Measurements from ENCODE around the gene ALDOB. TPM values are rescaled to one million over a fixed set of nuclear protein-coding genes. Genes with fewer than 3 reads are reported as not detected.
A peak's percentile ranks its signal among the peaks of the same experiment; 100 is the strongest.

Gene ALDOB
- total and polyA plus RNA-seq, 2 of the 13 experiments (the other 11 are each of a cell fraction or from before 2014, with no cell fraction given), result 0.29 to 0.97 TPM

- TF ChIP-seq, protein P1, sequence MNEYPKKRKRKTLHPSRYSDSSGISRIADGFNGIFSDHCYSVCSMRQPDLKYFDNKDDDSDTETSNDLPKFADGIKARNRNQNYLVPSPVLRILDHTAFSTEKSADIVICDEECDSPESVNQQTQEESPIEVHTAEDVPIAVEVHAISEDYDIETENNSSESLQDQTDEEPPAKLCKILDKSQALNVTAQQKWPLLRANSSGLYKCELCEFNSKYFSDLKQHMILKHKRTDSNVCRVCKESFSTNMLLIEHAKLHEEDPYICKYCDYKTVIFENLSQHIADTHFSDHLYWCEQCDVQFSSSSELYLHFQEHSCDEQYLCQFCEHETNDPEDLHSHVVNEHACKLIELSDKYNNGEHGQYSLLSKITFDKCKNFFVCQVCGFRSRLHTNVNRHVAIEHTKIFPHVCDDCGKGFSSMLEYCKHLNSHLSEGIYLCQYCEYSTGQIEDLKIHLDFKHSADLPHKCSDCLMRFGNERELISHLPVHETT (CRISPR knock-in tag; conservative IDR thresholded peaks at IDR 0.05), result no peak
- TF ChIP-seq NR1H2 (CRISPR knock-in tag; IDR thresholded peaks at IDR 0.05; ENCODE audit: borderline replicate concordance, low read depth) (no peak), CHD2 (IDR thresholded peaks at IDR 0.05; ENCODE audit: low read depth, low read length) (no peak), HMGA1 (CRISPR knock-in tag; conservative IDR thresholded peaks at IDR 0.05) (no peak), PRPF4 (IDR thresholded peaks at IDR 0.05; ENCODE audit: low read depth, low read length, poor library complexity, severe bottlenecking) (no peak), ARNTL (CRISPR knock-in tag; IDR thresholded peaks at IDR 0.05) (peak; percentile 57; the same call in 1 of the 2 replicates), TBL1XR1 (IDR thresholded peaks at IDR 0.05; ENCODE audit: borderline replicate concordance, low read length, partially characterized antibody) (no peak), ZNF557 (CRISPR knock-in tag; IDR thresholded peaks at IDR 0.05) (no peak), SMAD3 (CRISPR knock-in tag; IDR thresholded peaks at IDR 0.05) (peak; percentile 55; the same call in 1 of the 2 replicates), NPAS2 (CRISPR knock-in tag; IDR thresholded peaks at IDR 0.05; ENCODE audit: borderline replicate concordance) (no peak), U2AF1 (optimal IDR thresholded peaks at IDR 0.05; ENCODE audit: low read depth, low read length) (no peak), ZNF124 (CRISPR knock-in tag; IDR thresholded peaks at IDR 0.05) (peak; percentile 59; the same call in 1 of the 2 replicates), PAWR (CRISPR knock-in tag; IDR thresholded peaks at IDR 0.05; ENCODE audit: borderline replicate concordance) (no peak), ZNF878 (CRISPR knock-in tag; IDR thresholded peaks at IDR 0.05) (no peak), NFRKB (IDR thresholded peaks at IDR 0.05) (no peak), ATF4 (CRISPR knock-in tag; IDR thresholded peaks at IDR 0.05) (peak in 1 of 2 experiments; percentile 90; a peak in 2 of 4 replicates), HMG20B (CRISPR knock-in tag; conservative IDR thresholded peaks at IDR 0.05) (no peak), POLR2AphosphoS2 (IDR thresholded peaks at IDR 0.05; ENCODE audit: low read depth, low read length) (no peak), TGIF2 (CRISPR knock-in tag; IDR thresholded peaks at IDR 0.05) (0 out of 2 replicates have a peak, but pooled peaks have one; percentile 45), ELF1 (CRISPR knock-in tag; IDR thresholded peaks at IDR 0.05) (peak; percentile 37; the same call in 1 of the 2 replicates), ZNF446 (CRISPR knock-in tag; IDR thresholded peaks at IDR 0.05) (no peak), ZNF543 (CRISPR knock-in tag; IDR thresholded peaks at IDR 0.05) (no peak), MLXIP (CRISPR knock-in tag; IDR thresholded peaks at IDR 0.05; ENCODE audit: borderline replicate concordance) (no peak), ZNF350 (CRISPR knock-in tag; IDR thresholded peaks at IDR 0.05; ENCODE audit: borderline replicate concordance, low read depth) (no peak), ZBTB21 (CRISPR knock-in tag; IDR thresholded peaks at IDR 0.05) (no peak)
- TF ChIP-seq, protein P2, sequence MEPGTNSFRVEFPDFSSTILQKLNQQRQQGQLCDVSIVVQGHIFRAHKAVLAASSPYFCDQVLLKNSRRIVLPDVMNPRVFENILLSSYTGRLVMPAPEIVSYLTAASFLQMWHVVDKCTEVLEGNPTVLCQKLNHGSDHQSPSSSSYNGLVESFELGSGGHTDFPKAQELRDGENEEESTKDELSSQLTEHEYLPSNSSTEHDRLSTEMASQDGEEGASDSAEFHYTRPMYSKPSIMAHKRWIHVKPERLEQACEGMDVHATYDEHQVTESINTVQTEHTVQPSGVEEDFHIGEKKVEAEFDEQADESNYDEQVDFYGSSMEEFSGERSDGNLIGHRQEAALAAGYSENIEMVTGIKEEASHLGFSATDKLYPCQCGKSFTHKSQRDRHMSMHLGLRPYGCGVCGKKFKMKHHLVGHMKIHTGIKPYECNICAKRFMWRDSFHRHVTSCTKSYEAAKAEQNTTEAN (CRISPR knock-in tag; conservative IDR thresholded peaks at IDR 0.05), result 0 out of 2 replicates have a peak, but pooled peaks have one; percentile 19
Measured at GRCh38 chr9:101445353-101446029, 9.9 kb upstream of the ALDOB start (continued).
